Activated T-helper 1 cell treated with Interleukin-2 at 50 U/mL for 16 hours (primary cell): Measurements from ENCODE around the gene TYW1.
"Not testable (repeated sequence)": the region's sequence is repeated elsewhere in the genome, so short reads cannot be mapped to it uniquely, and the experiment has no call there.

Experiments used
- DNase-seq: peaks from one replicate; pipeline ENCODE4 v3.0.0-alpha.2; 2020; ENCODE audit warnings: low read depth

TYW1 gene

GRCh38 chr7:67045496-67045995 lies 48.9 kb downstream of the TYW1 start:
- no peak for DNase-seq

- DNase-seq: not testable (repeated sequence)
Measured at GRCh38 chr7:67046819-67047218, 50.2 kb downstream of the TYW1 start.

GRCh38 chr7:67049908-67050307 lies 53.3 kb downstream of the TYW1 start:
- not testable (repeated sequence) for DNase-seq

- not testable (repeated sequence) for DNase-seq
Measured at GRCh38 chr7:67052161-67052560, 55.5 kb downstream of the TYW1 start.

GRCh38 chr7:67056683-67057082 lies 60.0 kb downstream of the TYW1 start:
- no peak for DNase-seq

GRCh38 chr7:67061321-67061720 lies 64.7 kb downstream of the TYW1 start:
- DNase-seq: not testable (repeated sequence)

GRCh38 chr7:67062802-67063201 lies 66.2 kb downstream of the TYW1 start:
- not testable (repeated sequence) for DNase-seq

GRCh38 chr7:67066950-67067622 lies 70.5 kb downstream of the TYW1 start:
- not testable (repeated sequence) for DNase-seq

GRCh38 chr7:67076120-67076519 lies 79.5 kb downstream of the TYW1 start:
- not testable (repeated sequence) for DNase-seq

GRCh38 chr7:67082880-67083279 lies 86.2 kb downstream of the TYW1 start:
- DNase-seq: not testable (repeated sequence)

- not testable (repeated sequence) for DNase-seq
Measured at GRCh38 chr7:67089261-67089660, 92.6 kb downstream of the TYW1 start.

- not testable (repeated sequence) for DNase-seq
Measured at GRCh38 chr7:67091053-67091452, 94.4 kb downstream of the TYW1 start.

- not testable (repeated sequence) for DNase-seq
Measured at GRCh38 chr7:67098031-67098430, 101.4 kb downstream of the TYW1 start.

GRCh38 chr7:67099406-67099805 lies 102.8 kb downstream of the TYW1 start:
- DNase-seq: not testable (repeated sequence)

- DNase-seq: not testable (repeated sequence)
Measured at GRCh38 chr7:67100038-67100437, 103.4 kb downstream of the TYW1 start.

- DNase-seq: no peak
Measured at GRCh38 chr7:67100956-67101361, 104.3 kb downstream of the TYW1 start.

GRCh38 chr7:67104937-67105336 lies 108.3 kb downstream of the TYW1 start:
- not testable (repeated sequence) for DNase-seq

GRCh38 chr7:67105377-67105776 lies 108.7 kb downstream of the TYW1 start:
- no peak for DNase-seq

GRCh38 chr7:67106255-67106654 lies 109.6 kb downstream of the TYW1 start:
- DNase-seq: not testable (repeated sequence)

- DNase-seq: not testable (repeated sequence)
Measured at GRCh38 chr7:67111342-67111741, 114.7 kb downstream of the TYW1 start.

- DNase-seq: not testable (repeated sequence)
Measured at GRCh38 chr7:67114483-67115246, 118.0 kb downstream of the TYW1 start.

GRCh38 chr7:67120491-67120890 lies 123.9 kb downstream of the TYW1 start:
- DNase-seq: not testable (repeated sequence)

- DNase-seq: not testable (repeated sequence)
Measured at GRCh38 chr7:67128257-67128656, 131.6 kb downstream of the TYW1 start.
